Measurements from ENCODE around the gene SEC14L5.

The SEC14L5 gene

DNA sequence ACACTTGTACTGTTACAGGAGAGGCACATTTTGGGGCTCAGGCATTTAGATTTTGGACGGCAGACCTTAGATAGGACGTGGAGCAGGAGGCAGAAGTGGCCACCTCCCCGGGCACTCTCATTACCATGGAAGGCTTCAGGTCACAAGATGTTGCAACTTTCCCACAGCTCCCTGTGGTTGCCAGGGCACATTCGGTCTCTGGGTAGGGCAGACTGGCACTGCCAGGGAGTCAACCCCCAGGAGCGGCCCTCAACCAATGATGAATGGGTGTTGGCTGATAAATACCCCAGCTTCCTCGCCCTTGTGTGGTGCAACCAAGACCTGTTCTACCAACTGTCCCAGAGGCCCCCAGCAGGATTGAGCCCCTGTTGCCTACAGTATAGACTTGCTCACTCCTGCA is 64.4 kb downstream of the SEC14L5 start:
- Histone ChIP-seq H3K4me2 (no peak overlapping the region), H3K4me3 (IDR thresholded peaks at IDR 0.05; ENCODE audit: insufficient read depth, low read depth, low read length) (no peak overlapping the region), H3K27me3 (ENCODE audit: insufficient read depth, low read depth) (no peaks in the 10 kb centered on the region; the same call in 1 of the 2 replicates), H3K79me2 (ENCODE audit: insufficient read depth, low read depth) (no peaks in the 10 kb centered on the region), H4K20me1 (ENCODE audit: insufficient read depth) (no peaks in the 10 kb centered on the region), H3K27ac (no peak overlapping the region), H3K4me1 (ENCODE audit: low read depth, poor library complexity, severe bottlenecking) (peaks cover 8% of the 10 kb centered on the region), H3K36me3 (ENCODE audit: insufficient read depth) (no peaks in the 10 kb centered on the region), H2AFZ (ENCODE audit: low read depth) (no peak overlapping the region), H3K9ac (no peak overlapping the region)
- TF ChIP-seq, protein P1, sequence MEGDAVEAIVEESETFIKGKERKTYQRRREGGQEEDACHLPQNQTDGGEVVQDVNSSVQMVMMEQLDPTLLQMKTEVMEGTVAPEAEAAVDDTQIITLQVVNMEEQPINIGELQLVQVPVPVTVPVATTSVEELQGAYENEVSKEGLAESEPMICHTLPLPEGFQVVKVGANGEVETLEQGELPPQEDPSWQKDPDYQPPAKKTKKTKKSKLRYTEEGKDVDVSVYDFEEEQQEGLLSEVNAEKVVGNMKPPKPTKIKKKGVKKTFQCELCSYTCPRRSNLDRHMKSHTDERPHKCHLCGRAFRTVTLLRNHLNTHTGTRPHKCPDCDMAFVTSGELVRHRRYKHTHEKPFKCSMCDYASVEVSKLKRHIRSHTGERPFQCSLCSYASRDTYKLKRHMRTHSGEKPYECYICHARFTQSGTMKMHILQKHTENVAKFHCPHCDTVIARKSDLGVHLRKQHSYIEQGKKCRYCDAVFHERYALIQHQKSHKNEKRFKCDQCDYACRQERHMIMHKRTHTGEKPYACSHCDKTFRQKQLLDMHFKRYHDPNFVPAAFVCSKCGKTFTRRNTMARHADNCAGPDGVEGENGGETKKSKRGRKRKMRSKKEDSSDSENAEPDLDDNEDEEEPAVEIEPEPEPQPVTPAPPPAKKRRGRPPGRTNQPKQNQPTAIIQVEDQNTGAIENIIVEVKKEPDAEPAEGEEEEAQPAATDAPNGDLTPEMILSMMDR (conservative IDR thresholded peaks at IDR 0.05; ENCODE audit: low read depth, low read length) = no peak

DNA sequence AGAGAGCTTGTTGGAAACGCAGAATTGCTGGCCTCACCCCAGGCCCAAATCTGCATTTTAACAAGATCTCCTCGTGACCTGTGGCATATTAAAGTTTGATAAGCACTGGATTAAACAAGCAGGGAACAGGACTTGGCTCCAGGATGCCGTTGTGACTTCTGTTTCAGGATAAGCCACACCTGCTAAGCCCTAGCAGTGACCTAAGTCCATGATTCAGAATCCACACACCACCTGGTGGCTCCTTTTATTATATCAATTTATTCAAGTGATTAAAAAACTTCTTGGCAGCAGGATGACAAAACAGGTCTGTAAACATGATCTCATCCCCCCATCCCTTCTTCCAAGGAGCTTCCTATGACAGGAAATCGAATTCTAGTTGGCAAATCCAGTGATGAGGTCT is 66.5 kb downstream of the SEC14L5 start:
- TF ChIP-seq, protein P1 (conservative IDR thresholded peaks at IDR 0.05; ENCODE audit: low read depth, low read length) = peak; percentile 51; the same call in 1 of the 2 replicates
- Histone ChIP-seq H3K27ac (no peak overlapping the region), H3K27me3 (ENCODE audit: insufficient read depth, low read depth) (no peaks in the 10 kb centered on the region; the same call in 1 of the 2 replicates)

DNA sequence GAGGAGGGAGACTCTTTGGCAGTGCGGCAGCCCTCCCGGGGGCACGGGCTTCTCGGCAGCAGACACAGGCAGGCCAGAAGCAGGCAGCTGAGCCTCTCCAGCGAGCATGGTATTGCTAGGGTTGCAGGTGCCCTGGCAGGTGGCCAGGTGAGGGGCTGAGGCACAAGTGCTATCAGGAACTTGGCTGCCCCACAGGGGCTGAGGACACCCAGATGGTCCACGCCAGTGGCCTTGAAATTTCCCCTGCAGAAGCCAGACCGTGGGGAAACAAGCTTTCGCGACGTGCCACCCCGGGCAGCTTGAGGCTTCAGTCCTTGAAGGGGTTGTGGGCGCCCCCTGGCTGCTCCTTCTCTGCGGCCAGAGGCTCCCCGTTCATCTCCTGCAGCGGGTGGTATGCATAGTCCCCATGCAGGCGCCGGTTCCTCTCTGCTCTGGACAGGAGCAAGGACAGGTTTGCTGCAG is 67.1 kb downstream of the SEC14L5 start:
- Histone ChIP-seq H3K27me3 (ENCODE audit: insufficient read depth, low read depth) (no peaks in the 10 kb centered on the region; the same call in 1 of the 2 replicates), H3K27ac (no peak overlapping the region), H3K4me1 (ENCODE audit: low read depth, poor library complexity, severe bottlenecking) (no peaks in the 10 kb centered on the region), H3K4me3 (IDR thresholded peaks at IDR 0.05; ENCODE audit: insufficient read depth, low read depth, low read length) (no peak overlapping the region), H3K4me2 (peak overlapping the region; percentile 18; the same call in 1 of the 2 replicates), H3K79me2 (ENCODE audit: insufficient read depth, low read depth) (no peaks in the 10 kb centered on the region), H3K9ac (no peak overlapping the region), H3K36me3 (ENCODE audit: insufficient read depth) (no peaks in the 10 kb centered on the region), H4K20me1 (ENCODE audit: insufficient read depth) (no peaks in the 10 kb centered on the region), H2AFZ (ENCODE audit: low read depth) (no peak overlapping the region)
- TF ChIP-seq, protein P1 (conservative IDR thresholded peaks at IDR 0.05; ENCODE audit: low read depth, low read length) = 0 out of 2 replicates have a peak, but pooled peaks have one; percentile 1

More for the DNA sequence above, 66.5 kb downstream of the SEC14L5 start:
- Histone ChIP-seq H3K4me1 (ENCODE audit: low read depth, poor library complexity, severe bottlenecking) (no peaks in the 10 kb centered on the region), H3K36me3 (ENCODE audit: insufficient read depth) (no peaks in the 10 kb centered on the region), H4K20me1 (ENCODE audit: insufficient read depth) (no peaks in the 10 kb centered on the region), H3K4me3 (IDR thresholded peaks at IDR 0.05; ENCODE audit: insufficient read depth, low read depth, low read length) (no peak overlapping the region), H3K79me2 (ENCODE audit: insufficient read depth, low read depth) (no peaks in the 10 kb centered on the region), H2AFZ (ENCODE audit: low read depth) (no peak overlapping the region), H3K4me2 (peak overlapping the region; percentile 18; the same call in 1 of the 2 replicates), H3K9ac (no peak overlapping the region)

DNA sequence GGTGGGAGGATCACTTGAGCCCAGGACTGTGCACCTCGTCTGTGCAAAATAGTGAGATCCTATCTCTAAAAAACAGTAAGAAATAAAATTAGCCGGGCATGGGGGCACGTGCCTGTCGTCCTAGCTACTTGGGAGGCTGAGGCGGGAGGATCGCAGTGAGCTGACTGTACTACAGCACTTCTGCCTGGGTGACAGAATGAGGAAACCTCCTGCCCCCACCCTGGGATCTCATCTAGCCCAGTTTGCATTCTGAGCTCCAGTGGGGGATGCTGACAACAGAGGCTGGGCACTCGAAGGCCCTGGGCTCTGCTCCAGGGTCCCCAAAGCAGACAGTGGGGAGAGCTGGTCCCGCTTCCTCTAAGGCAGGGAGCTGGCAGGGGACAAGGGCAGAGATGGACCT is 68.5 kb downstream of the SEC14L5 start:
- Histone ChIP-seq H3K4me1 (ENCODE audit: low read depth, poor library complexity, severe bottlenecking) (no peaks in the 10 kb centered on the region), H2AFZ (ENCODE audit: low read depth) (no peak overlapping the region), H3K36me3 (ENCODE audit: insufficient read depth) (no peaks in the 10 kb centered on the region), H3K4me2 (no peak overlapping the region), H3K79me2 (ENCODE audit: insufficient read depth, low read depth) (no peaks in the 10 kb centered on the region), H3K27me3 (ENCODE audit: insufficient read depth, low read depth) (no peaks in the 10 kb centered on the region; the same call in 1 of the 2 replicates), H3K27ac (no peak overlapping the region), H3K9ac (no peak overlapping the region), H3K4me3 (IDR thresholded peaks at IDR 0.05; ENCODE audit: insufficient read depth, low read depth, low read length) (no peak overlapping the region), H4K20me1 (ENCODE audit: insufficient read depth) (no peaks in the 10 kb centered on the region)
- TF ChIP-seq, protein P1 (conservative IDR thresholded peaks at IDR 0.05; ENCODE audit: low read depth, low read length) = no peak

All from KMS-11 (cell line).